ENCODE measurements around the gene FBXO28. TPM values are rescaled to one million over a fixed set of nuclear protein-coding genes. Genes with fewer than 3 reads are reported as not detected.

The FBXO28 gene
- total and polyA plus RNA-seq, 2 donors, result 18.3 to 19.6 TPM

- Histone ChIP-seq H3K36me3 (ENCODE audit: control insufficient read depth in 2 of 2, insufficient read depth in 2 of 2, low read length in 1 of 2) (no peaks in the 10 kb centered on the region), H3K27ac (ENCODE audit: low read depth in 1 of 2, low read length in 1 of 2) (no peak overlapping the region)
- WGBS, result 95% methylated on average over 3 of the region's 3 CpGs
Measured at GRCh38 chr1:224089583-224089982, 24.3 kb upstream of the FBXO28 start.

GRCh38 chr1:224090116-224090515, 23.8 kb upstream of the FBXO28 start:
- no peaks in the 10 kb centered on the region for H3K27me3 ChIP-seq (ENCODE audit: control insufficient read depth in 2 of 2, insufficient read depth in 1 of 2, low read length in 1 of 2)
- no peak overlapping the region for H3K27ac ChIP-seq (ENCODE audit: low read depth in 1 of 2, low read length in 1 of 2)
- no peaks in the 10 kb centered on the region for H3K9me3 ChIP-seq (ENCODE audit: control insufficient read depth in 2 of 2, insufficient read depth in 1 of 2, low read length in 1 of 2)
- no peaks in the 10 kb centered on the region for H3K4me1 ChIP-seq (ENCODE audit: control insufficient read depth in 2 of 2, insufficient read depth in 2 of 2, low read length in 2 of 2)
- no peak overlapping the region for H3K4me3 ChIP-seq (ENCODE audit: low read length in 2 of 2)
- no peak for DNase-seq (ENCODE audit: low read depth in 6 of 9, low spot score in 9 of 9)
- WGBS, result 97% methylated on average over 5 of the region's 5 CpGs
- H3K36me3 ChIP-seq (ENCODE audit: control insufficient read depth in 2 of 2, insufficient read depth in 2 of 2, low read length in 1 of 2), result no peaks in the 10 kb centered on the region

More at GRCh38 chr1:224089583-224089982, 24.3 kb upstream of the FBXO28 start:
- H3K4me3 ChIP-seq (ENCODE audit: low read length in 2 of 2), result no peak overlapping the region
- no peaks in the 10 kb centered on the region for H3K27me3 ChIP-seq (ENCODE audit: control insufficient read depth in 2 of 2, insufficient read depth in 1 of 2, low read length in 1 of 2)
- H3K4me1 ChIP-seq (ENCODE audit: control insufficient read depth in 2 of 2, insufficient read depth in 2 of 2, low read length in 2 of 2), result no peaks in the 10 kb centered on the region
- DNase-seq (ENCODE audit: low read depth in 6 of 9, low spot score in 9 of 9), result no peak
- no peaks in the 10 kb centered on the region for H3K9me3 ChIP-seq (ENCODE audit: control insufficient read depth in 2 of 2, insufficient read depth in 1 of 2, low read length in 1 of 2)

DNA sequence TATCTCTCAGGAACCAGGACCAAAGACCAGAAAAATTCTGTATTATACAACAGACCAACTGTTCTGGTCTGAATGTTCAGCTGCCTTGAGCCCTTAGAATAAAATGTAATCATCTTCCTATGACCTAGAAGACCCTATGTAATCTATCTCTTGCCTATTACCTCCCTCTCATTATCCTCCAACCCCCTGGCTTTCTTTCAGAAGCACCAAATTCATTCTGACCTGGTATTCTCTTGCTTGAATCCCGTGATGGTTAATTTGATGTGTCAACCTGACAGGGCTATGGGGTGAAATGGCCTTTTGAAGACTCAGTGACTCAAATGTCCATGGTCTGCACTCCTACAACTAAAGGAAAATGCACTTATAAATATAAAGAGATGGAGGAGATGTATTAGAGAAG, 21.8 kb upstream of the FBXO28 start:
- WGBS, result 95% methylated on average over 1 of the region's 1 CpG
- H3K27ac ChIP-seq (ENCODE audit: low read depth in 1 of 2, low read length in 1 of 2), result no peak overlapping the region
- no peaks in the 10 kb centered on the region for H3K36me3 ChIP-seq (ENCODE audit: control insufficient read depth in 2 of 2, insufficient read depth in 2 of 2, low read length in 1 of 2)
- no peak for DNase-seq (ENCODE audit: low read depth in 6 of 9, low spot score in 9 of 9)
- H3K4me3 ChIP-seq (ENCODE audit: low read length in 2 of 2), result no peak overlapping the region
- H3K4me1 ChIP-seq (ENCODE audit: control insufficient read depth in 2 of 2, insufficient read depth in 2 of 2, low read length in 2 of 2), result no peaks in the 10 kb centered on the region
- H3K9me3 ChIP-seq (ENCODE audit: control insufficient read depth in 2 of 2, insufficient read depth in 1 of 2, low read length in 1 of 2), result no peaks in the 10 kb centered on the region
- H3K27me3 ChIP-seq (ENCODE audit: control insufficient read depth in 2 of 2, insufficient read depth in 1 of 2, low read length in 1 of 2), result no peaks in the 10 kb centered on the region

GRCh38 chr1:224092601-224093000, 21.3 kb upstream of the FBXO28 start:
- 91% methylated on average over 2 of the region's 2 CpGs for WGBS
- H3K27me3 ChIP-seq (ENCODE audit: control insufficient read depth in 2 of 2, insufficient read depth in 1 of 2, low read length in 1 of 2), result no peaks in the 10 kb centered on the region
- no peak overlapping the region for H3K4me3 ChIP-seq (ENCODE audit: low read length in 2 of 2)
- no peaks in the 10 kb centered on the region for H3K36me3 ChIP-seq (ENCODE audit: control insufficient read depth in 2 of 2, insufficient read depth in 2 of 2, low read length in 1 of 2)
- no peak for DNase-seq (ENCODE audit: low read depth in 6 of 9, low spot score in 9 of 9)
- no peaks in the 10 kb centered on the region for H3K9me3 ChIP-seq (ENCODE audit: control insufficient read depth in 2 of 2, insufficient read depth in 1 of 2, low read length in 1 of 2)
- no peaks in the 10 kb centered on the region for H3K4me1 ChIP-seq (ENCODE audit: control insufficient read depth in 2 of 2, insufficient read depth in 2 of 2, low read length in 2 of 2)
- no peak overlapping the region for H3K27ac ChIP-seq (ENCODE audit: low read depth in 1 of 2, low read length in 1 of 2)

DNA sequence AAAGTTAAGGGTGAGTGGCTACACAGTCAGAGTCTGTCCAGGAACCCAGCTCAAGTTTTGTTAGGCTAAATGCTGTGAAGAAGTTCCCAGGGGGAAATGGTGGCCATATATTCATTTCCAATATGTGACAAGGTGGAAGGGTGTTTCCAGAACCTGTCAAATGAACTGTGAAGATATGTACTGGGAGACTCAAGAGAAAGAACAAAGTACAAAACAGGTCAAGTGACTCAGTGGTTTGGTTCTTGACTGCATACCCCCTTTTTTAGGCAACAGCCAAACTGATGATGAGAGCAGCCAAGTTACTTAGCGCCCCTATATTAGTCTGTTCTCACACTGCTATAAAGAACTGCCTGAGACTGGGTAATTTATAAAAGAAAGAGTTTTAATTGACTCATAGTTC, 18.6 kb upstream of the FBXO28 start:
- Histone ChIP-seq H3K4me3 (ENCODE audit: low read length in 2 of 2) (no peak overlapping the region), H3K36me3 (ENCODE audit: control insufficient read depth in 2 of 2, insufficient read depth in 2 of 2, low read length in 1 of 2) (no peaks in the 10 kb centered on the region), H3K27me3 (ENCODE audit: control insufficient read depth in 2 of 2, insufficient read depth in 1 of 2, low read length in 1 of 2) (no peaks in the 10 kb centered on the region), H3K27ac (ENCODE audit: low read depth in 1 of 2, low read length in 1 of 2) (no peak overlapping the region), H3K9me3 (ENCODE audit: control insufficient read depth in 2 of 2, insufficient read depth in 1 of 2, low read length in 1 of 2) (no peaks in the 10 kb centered on the region), H3K4me1 (ENCODE audit: control insufficient read depth in 2 of 2, insufficient read depth in 2 of 2, low read length in 2 of 2) (no peaks in the 10 kb centered on the region)
- WGBS, result 92% methylated on average over 1 of the region's 1 CpG
- no peak for DNase-seq (ENCODE audit: low read depth in 6 of 9, low spot score in 9 of 9)

- no peak overlapping the region for H3K4me3 ChIP-seq (ENCODE audit: low read length in 2 of 2)
- H3K4me1 ChIP-seq (ENCODE audit: control insufficient read depth in 2 of 2, insufficient read depth in 2 of 2, low read length in 2 of 2), result no peaks in the 10 kb centered on the region
- DNase-seq (ENCODE audit: low read depth in 6 of 9, low spot score in 9 of 9), result no peak
- no peaks in the 10 kb centered on the region for H3K36me3 ChIP-seq (ENCODE audit: control insufficient read depth in 2 of 2, insufficient read depth in 2 of 2, low read length in 1 of 2)
- WGBS, result 100% methylated on average over 1 of the region's 1 CpG
- no peaks in the 10 kb centered on the region for H3K9me3 ChIP-seq (ENCODE audit: control insufficient read depth in 2 of 2, insufficient read depth in 1 of 2, low read length in 1 of 2)
- no peak overlapping the region for H3K27ac ChIP-seq (ENCODE audit: low read depth in 1 of 2, low read length in 1 of 2)
- H3K27me3 ChIP-seq (ENCODE audit: control insufficient read depth in 2 of 2, insufficient read depth in 1 of 2, low read length in 1 of 2), result no peaks in the 10 kb centered on the region
Measured at GRCh38 chr1:224095867-224096266, 18.0 kb upstream of the FBXO28 start.

DNA sequence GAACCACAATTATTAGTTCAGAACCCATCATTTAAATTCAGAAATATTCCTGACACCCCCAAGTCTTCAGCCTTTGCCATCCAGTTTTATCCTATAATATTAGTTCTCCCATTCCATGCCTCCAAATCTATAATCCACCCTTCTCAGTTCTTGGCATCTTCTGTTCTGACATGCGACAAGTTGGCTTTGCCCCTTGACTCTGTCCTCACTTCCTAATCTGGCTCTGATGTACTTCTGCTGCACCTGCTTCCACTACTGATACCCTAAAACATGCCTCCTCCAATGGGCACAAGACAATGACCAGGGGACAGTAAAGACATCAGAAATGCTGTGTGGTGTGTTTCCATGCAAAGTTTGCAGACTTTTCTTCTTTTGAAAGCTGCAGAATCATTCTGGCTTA, 17.1 kb upstream of the FBXO28 start:
- no peaks in the 10 kb centered on the region for H3K27me3 ChIP-seq (ENCODE audit: control insufficient read depth in 2 of 2, insufficient read depth in 1 of 2, low read length in 1 of 2)
- no peaks in the 10 kb centered on the region for H3K9me3 ChIP-seq (ENCODE audit: control insufficient read depth in 2 of 2, insufficient read depth in 1 of 2, low read length in 1 of 2)
- no peak overlapping the region for H3K27ac ChIP-seq (ENCODE audit: low read depth in 1 of 2, low read length in 1 of 2)
- WGBS, result 96% methylated on average over 1 of the region's 1 CpG
- H3K36me3 ChIP-seq (ENCODE audit: control insufficient read depth in 2 of 2, insufficient read depth in 2 of 2, low read length in 1 of 2), result no peaks in the 10 kb centered on the region
- no peaks in the 10 kb centered on the region for H3K4me1 ChIP-seq (ENCODE audit: control insufficient read depth in 2 of 2, insufficient read depth in 2 of 2, low read length in 2 of 2)
- H3K4me3 ChIP-seq (ENCODE audit: low read length in 2 of 2), result no peak overlapping the region
- no peak for DNase-seq (ENCODE audit: low read depth in 6 of 9, low spot score in 9 of 9)

DNA sequence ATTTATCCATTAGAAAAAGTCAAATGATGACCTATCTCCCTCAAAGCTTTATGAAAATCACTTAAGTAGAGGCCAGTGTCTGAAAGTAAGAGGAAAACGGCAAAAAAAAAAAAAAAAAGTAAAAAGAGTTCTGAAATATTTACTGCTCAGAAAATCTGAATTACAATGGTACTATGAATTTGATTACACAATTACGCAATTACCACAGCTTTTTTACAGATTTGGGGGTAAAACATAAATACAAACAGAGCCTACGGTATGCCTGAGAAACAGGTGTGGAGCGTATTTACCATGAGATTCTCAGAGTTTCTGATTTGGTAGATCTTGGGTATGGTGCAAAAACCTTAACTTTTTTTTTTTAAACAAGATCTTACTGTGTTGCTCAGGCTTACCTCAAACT, 15.9 kb upstream of the FBXO28 start:
- Histone ChIP-seq H3K27ac (ENCODE audit: low read depth in 1 of 2, low read length in 1 of 2) (no peak overlapping the region), H3K36me3 (ENCODE audit: control insufficient read depth in 2 of 2, insufficient read depth in 2 of 2, low read length in 1 of 2) (no peaks in the 10 kb centered on the region), H3K4me1 (ENCODE audit: control insufficient read depth in 2 of 2, insufficient read depth in 2 of 2, low read length in 2 of 2) (no peaks in the 10 kb centered on the region), H3K4me3 (ENCODE audit: low read length in 2 of 2) (no peak overlapping the region), H3K9me3 (ENCODE audit: control insufficient read depth in 2 of 2, insufficient read depth in 1 of 2, low read length in 1 of 2) (no peaks in the 10 kb centered on the region), H3K27me3 (ENCODE audit: control insufficient read depth in 2 of 2, insufficient read depth in 1 of 2, low read length in 1 of 2) (no peaks in the 10 kb centered on the region)
- no peak for DNase-seq (ENCODE audit: low read depth in 6 of 9, low spot score in 9 of 9)
- 98% methylated on average over 4 of the region's 4 CpGs for WGBS

DNA sequence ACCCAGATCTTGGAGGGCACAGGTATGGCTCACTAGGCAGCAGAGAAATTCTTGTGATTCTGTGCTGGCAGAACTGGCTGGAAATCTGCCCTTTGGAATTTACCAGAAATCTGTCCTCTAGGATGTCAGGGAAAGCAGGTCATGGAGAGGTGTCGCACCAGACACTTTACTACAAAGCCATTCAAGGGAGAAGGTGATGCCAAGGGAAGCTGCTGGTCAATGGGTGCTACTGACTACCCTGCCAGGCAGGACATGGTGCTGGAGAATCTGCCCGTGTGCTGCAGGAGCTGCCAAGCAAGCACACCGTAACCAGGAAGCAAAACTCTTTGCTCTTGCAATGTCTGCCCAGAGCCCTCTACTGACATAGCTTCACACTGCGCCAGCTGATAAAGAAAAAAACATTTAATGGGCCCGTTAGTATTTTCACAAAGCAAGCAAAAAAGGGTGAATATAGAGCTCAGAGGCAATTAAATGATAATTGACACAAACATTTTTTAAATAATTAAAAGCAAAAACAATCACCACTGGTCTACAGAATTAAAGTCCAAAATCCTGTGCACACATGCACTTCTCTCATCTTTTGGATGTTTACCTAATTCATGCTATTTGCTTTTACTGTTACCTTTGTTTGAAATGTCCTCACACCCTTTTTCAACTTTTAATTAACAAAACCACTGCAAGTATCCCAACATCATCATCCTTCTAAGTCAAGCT, 7.2 kb upstream of the FBXO28 start:
- WGBS, result 56% methylated on average over 5 of the region's 5 CpGs
- Histone ChIP-seq H3K9me3 (ENCODE audit: control insufficient read depth in 2 of 2, insufficient read depth in 1 of 2, low read length in 1 of 2) (no peaks in the 10 kb centered on the region), H3K27ac (ENCODE audit: low read depth in 1 of 2, low read length in 1 of 2) (no peak overlapping the region), H3K36me3 (ENCODE audit: control insufficient read depth in 2 of 2, insufficient read depth in 2 of 2, low read length in 1 of 2) (no peaks in the 10 kb centered on the region), H3K4me1 (ENCODE audit: control insufficient read depth in 2 of 2, insufficient read depth in 2 of 2, low read length in 2 of 2) (no peaks in the 10 kb centered on the region), H3K27me3 (ENCODE audit: control insufficient read depth in 2 of 2, insufficient read depth in 1 of 2, low read length in 1 of 2) (no peaks in the 10 kb centered on the region), H3K4me3 (ENCODE audit: low read length in 2 of 2) (no peak overlapping the region)
- peak in 4 of 9 donors; percentile 7 to 57 (median 20) for DNase-seq (ENCODE audit: low read depth in 6 of 9, low spot score in 9 of 9)

- H3K27ac ChIP-seq (ENCODE audit: low read depth in 1 of 2, low read length in 1 of 2), result no peak overlapping the region
- H3K4me1 ChIP-seq (ENCODE audit: control insufficient read depth in 2 of 2, insufficient read depth in 2 of 2, low read length in 2 of 2), result no peaks in the 10 kb centered on the region
- no peaks in the 10 kb centered on the region for H3K9me3 ChIP-seq (ENCODE audit: control insufficient read depth in 2 of 2, insufficient read depth in 1 of 2, low read length in 1 of 2)
- no peaks in the 10 kb centered on the region for H3K27me3 ChIP-seq (ENCODE audit: control insufficient read depth in 2 of 2, insufficient read depth in 1 of 2, low read length in 1 of 2)
- DNase-seq (ENCODE audit: low read depth in 6 of 9, low spot score in 9 of 9), result no peak
- H3K4me3 ChIP-seq (ENCODE audit: low read length in 2 of 2), result no peak overlapping the region
- H3K36me3 ChIP-seq (ENCODE audit: control insufficient read depth in 2 of 2, insufficient read depth in 2 of 2, low read length in 1 of 2), result no peaks in the 10 kb centered on the region
Measured at GRCh38 chr1:224107282-224107625, 6.7 kb upstream of the FBXO28 start.

All from thymus (tissue), 11 donors.